Measurements from ENCODE around the gene FAM81A.

The FAM81A gene

GRCh38 chr15:59548501-59549226 is 110.7 kb downstream of the FAM81A start:
- no peak for DNase-seq

GRCh38 chr15:59549301-59550185 is 111.6 kb downstream of the FAM81A start:
- DNase-seq, result no peak

- DNase-seq, result no peak
These were observed 112.5 kb downstream of the FAM81A start for GRCh38 chr15:59550530-59550929.

- peak; percentile 13 for DNase-seq
These were observed 113.0 kb downstream of the FAM81A start for GRCh38 chr15:59550956-59551355.

- no peak for DNase-seq
These were observed 116.1 kb downstream of the FAM81A start for GRCh38 chr15:59553879-59554735.

GRCh38 chr15:59555696-59556095 is 117.7 kb downstream of the FAM81A start:
- no peak for DNase-seq

- DNase-seq, result no peak
These were observed 118.4 kb downstream of the FAM81A start for GRCh38 chr15:59556380-59556779.

GRCh38 chr15:59557581-59557980 is 119.6 kb downstream of the FAM81A start:
- DNase-seq, result no peak

- DNase-seq, result no peak
These were observed 120.9 kb downstream of the FAM81A start for GRCh38 chr15:59558851-59559250.

- no peak for DNase-seq
These were observed 123.6 kb downstream of the FAM81A start for GRCh38 chr15:59561547-59561946.

GRCh38 chr15:59562448-59563186 is 124.6 kb downstream of the FAM81A start:
- DNase-seq, result no peak

GRCh38 chr15:59565299-59565698 is 127.3 kb downstream of the FAM81A start:
- no peak for DNase-seq

GRCh38 chr15:59567324-59567723 is 129.3 kb downstream of the FAM81A start:
- DNase-seq, result no peak

GRCh38 chr15:59569477-59569876 is 131.5 kb downstream of the FAM81A start:
- no peak for DNase-seq

GRCh38 chr15:59570315-59570714 is 132.3 kb downstream of the FAM81A start:
- no peak for DNase-seq

- no peak for DNase-seq
These were observed 133.6 kb downstream of the FAM81A start for GRCh38 chr15:59571606-59572005.
